ENCODE results near the gene TMEM43. TPM values are rescaled to one million over a fixed set of nuclear protein-coding genes. Genes with fewer than 3 reads are reported as not detected.

The TMEM43 gene
- polyA plus RNA-seq, 1 of the 3 experiments (the other 2 are of a cell fraction) = 105 TPM

DNA sequence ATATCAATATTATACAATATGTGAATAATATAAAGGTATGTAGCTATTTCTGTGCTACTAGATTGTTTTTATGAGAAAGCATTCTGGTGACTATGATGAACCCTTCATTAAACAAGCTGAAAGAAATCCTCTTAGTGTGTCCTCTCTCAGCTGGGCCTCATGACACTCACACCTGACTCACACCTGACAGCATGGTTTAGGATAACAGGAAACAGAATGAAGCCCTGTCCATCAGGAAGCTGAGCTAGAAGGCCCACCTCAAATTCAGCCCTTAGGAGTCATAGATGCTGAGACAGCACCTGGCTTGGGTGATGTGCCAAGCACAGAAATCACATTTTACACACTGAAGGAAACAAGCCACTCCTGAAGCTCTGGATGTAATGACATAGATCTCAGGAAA, 31.0 kb upstream of the TMEM43 start:
- Histone ChIP-seq H3K4me2 (no peak overlapping the region), H3K4me3 (ENCODE audit: low read depth in 2 of 2, low read length in 1 of 2) (no peak overlapping the region), H3K27ac (ENCODE audit: low read depth in 2 of 2, low read length in 1 of 2) (no peak overlapping the region), H2AFZ (ENCODE audit: low read depth) (no peak overlapping the region), H3K4me1 (ENCODE audit: control insufficient read depth in 1 of 2, insufficient read depth in 2 of 2, low read depth in 1 of 2, low read length in 1 of 2) (no peaks in the 10 kb centered on the region), H3K9me2 (no peaks in the 10 kb centered on the region), H4K20me1 (ENCODE audit: insufficient read depth) (no peaks in the 10 kb centered on the region), H3K36me3 (replicated peaks in 1 of 2; ENCODE audit: control insufficient read depth in 1 of 2, insufficient read depth in 2 of 2, low read length in 1 of 2) (no peaks in the 10 kb centered on the region), H3K9ac (no peak overlapping the region), H3K79me2 (ENCODE audit: insufficient read depth) (no peaks in the 10 kb centered on the region), H3K9me3 (no peaks in the 10 kb centered on the region), H3K27me3 (ENCODE audit: insufficient read depth) (no peaks in the 10 kb centered on the region), H3F3A (replicated peaks; ENCODE audit: insufficient read depth) (no peaks in the 10 kb centered on the region)
- ChIA-PET CTCF (no interaction called here), POLR2A (no interaction called here)
- DNase-seq = no peak
- no peak for TF ChIP-seq PBX3 (IDR thresholded peaks at IDR 0.05)
- TF ChIP-seq TCF12 (IDR thresholded peaks at IDR 0.05) = no peak
- TF ChIP-seq EZH2phosphoT487 (IDR thresholded peaks at IDR 0.05; ENCODE audit: borderline replicate concordance, low read depth) = no peak
- TF ChIP-seq, protein P1, sequence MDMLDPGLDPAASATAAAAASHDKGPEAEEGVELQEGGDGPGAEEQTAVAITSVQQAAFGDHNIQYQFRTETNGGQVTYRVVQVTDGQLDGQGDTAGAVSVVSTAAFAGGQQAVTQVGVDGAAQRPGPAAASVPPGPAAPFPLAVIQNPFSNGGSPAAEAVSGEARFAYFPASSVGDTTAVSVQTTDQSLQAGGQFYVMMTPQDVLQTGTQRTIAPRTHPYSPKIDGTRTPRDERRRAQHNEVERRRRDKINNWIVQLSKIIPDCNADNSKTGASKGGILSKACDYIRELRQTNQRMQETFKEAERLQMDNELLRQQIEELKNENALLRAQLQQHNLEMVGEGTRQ (IDR thresholded peaks at IDR 0.05; ENCODE audit: borderline replicate concordance, low read depth, low read length) = no peak
- no peak for TF ChIP-seq MEF2A (IDR thresholded peaks at IDR 0.05; ENCODE audit: borderline replicate concordance, low read depth)
- no peak for TF ChIP-seq EP300 (IDR thresholded peaks at IDR 0.05; ENCODE audit: borderline replicate concordance in 1 of 2, low read depth in 1 of 2, low read length in 1 of 2)
- no peak for TF ChIP-seq RAD21 (IDR thresholded peaks at IDR 0.05; ENCODE audit: low read length)
- TF ChIP-seq, protein P2, sequence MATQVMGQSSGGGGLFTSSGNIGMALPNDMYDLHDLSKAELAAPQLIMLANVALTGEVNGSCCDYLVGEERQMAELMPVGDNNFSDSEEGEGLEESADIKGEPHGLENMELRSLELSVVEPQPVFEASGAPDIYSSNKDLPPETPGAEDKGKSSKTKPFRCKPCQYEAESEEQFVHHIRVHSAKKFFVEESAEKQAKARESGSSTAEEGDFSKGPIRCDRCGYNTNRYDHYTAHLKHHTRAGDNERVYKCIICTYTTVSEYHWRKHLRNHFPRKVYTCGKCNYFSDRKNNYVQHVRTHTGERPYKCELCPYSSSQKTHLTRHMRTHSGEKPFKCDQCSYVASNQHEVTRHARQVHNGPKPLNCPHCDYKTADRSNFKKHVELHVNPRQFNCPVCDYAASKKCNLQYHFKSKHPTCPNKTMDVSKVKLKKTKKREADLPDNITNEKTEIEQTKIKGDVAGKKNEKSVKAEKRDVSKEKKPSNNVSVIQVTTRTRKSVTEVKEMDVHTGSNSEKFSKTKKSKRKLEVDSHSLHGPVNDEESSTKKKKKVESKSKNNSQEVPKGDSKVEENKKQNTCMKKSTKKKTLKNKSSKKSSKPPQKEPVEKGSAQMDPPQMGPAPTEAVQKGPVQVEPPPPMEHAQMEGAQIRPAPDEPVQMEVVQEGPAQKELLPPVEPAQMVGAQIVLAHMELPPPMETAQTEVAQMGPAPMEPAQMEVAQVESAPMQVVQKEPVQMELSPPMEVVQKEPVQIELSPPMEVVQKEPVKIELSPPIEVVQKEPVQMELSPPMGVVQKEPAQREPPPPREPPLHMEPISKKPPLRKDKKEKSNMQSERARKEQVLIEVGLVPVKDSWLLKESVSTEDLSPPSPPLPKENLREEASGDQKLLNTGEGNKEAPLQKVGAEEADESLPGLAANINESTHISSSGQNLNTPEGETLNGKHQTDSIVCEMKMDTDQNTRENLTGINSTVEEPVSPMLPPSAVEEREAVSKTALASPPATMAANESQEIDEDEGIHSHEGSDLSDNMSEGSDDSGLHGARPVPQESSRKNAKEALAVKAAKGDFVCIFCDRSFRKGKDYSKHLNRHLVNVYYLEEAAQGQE (IDR thresholded peaks at IDR 0.05; ENCODE audit: low read depth, low read length) = no peak
- no peak for TF ChIP-seq NFIC (IDR thresholded peaks at IDR 0.05; ENCODE audit: borderline replicate concordance)
- TF ChIP-seq SIN3A (IDR thresholded peaks at IDR 0.05; ENCODE audit: borderline replicate concordance, low read depth, low read length) = no peak

DNA sequence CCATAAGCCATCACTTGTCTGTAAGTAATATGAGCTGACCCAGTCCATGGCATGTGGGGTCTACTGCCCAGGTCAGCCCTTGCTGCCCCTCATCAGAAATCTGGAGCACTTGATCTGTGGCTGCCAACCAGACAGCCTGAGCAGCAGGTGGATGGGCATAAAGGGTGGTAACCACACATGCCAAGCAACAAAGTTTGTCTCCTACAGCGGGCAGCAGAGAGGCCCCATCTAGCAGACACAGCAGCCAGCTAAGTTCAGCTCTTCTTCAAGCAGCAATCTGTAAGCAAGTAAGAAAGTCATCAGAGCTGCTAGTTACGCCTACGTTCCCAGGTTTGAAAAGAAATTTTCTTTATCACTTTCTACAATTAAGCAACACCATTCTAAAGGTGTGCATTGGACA, 28.1 kb upstream of the TMEM43 start:
- Histone ChIP-seq H3K9me3 (no peaks in the 10 kb centered on the region), H3K9ac (no peak overlapping the region), H3K4me3 (ENCODE audit: low read depth in 2 of 2, low read length in 1 of 2) (no peak overlapping the region), H3K79me2 (ENCODE audit: insufficient read depth) (no peaks in the 10 kb centered on the region), H4K20me1 (ENCODE audit: insufficient read depth) (no peaks in the 10 kb centered on the region), H3K27me3 (ENCODE audit: insufficient read depth) (no peaks in the 10 kb centered on the region), H3K27ac (ENCODE audit: low read depth in 2 of 2, low read length in 1 of 2) (no peak overlapping the region), H3K36me3 (replicated peaks in 1 of 2; ENCODE audit: control insufficient read depth in 1 of 2, insufficient read depth in 2 of 2, low read length in 1 of 2) (no peaks in the 10 kb centered on the region), H3K4me2 (no peak overlapping the region), H2AFZ (ENCODE audit: low read depth) (no peak overlapping the region), H3K9me2 (no peaks in the 10 kb centered on the region), H3K4me1 (ENCODE audit: control insufficient read depth in 1 of 2, insufficient read depth in 2 of 2, low read depth in 1 of 2, low read length in 1 of 2) (no peaks in the 10 kb centered on the region), H3F3A (replicated peaks; ENCODE audit: insufficient read depth) (no peaks in the 10 kb centered on the region)
- ChIA-PET POLR2A (no interaction called here), CTCF (interaction anchor here (1.0 kb wide), 1 partner anchor 107 kb away, joined by 3 read pairs; no protein-coding TSS in a partner anchor)
- 88% methylated on average over 2 of the region's 3 CpGs for WGBS (ENCODE audit: low lambda C conversion rate)
- no peak for DNase-seq
- no peak for TF ChIP-seq ZBTB33 (IDR thresholded peaks at IDR 0.05; ENCODE audit: borderline replicate concordance, low read depth)
- TF ChIP-seq GABPA (IDR thresholded peaks at IDR 0.05; ENCODE audit: low read depth) = no peak
- no peak for TF ChIP-seq TCF12 (IDR thresholded peaks at IDR 0.05)
- TF ChIP-seq EZH2phosphoT487 (IDR thresholded peaks at IDR 0.05; ENCODE audit: borderline replicate concordance, low read depth) = no peak
- no peak for TF ChIP-seq RFX5 (IDR thresholded peaks at IDR 0.05; ENCODE audit: low read length)
- TF ChIP-seq RCOR1 (IDR thresholded peaks at IDR 0.05; ENCODE audit: low read length) = no peak
- no peak for TF ChIP-seq NFIC (IDR thresholded peaks at IDR 0.05; ENCODE audit: borderline replicate concordance)
- no peak for TF ChIP-seq SMC3 (IDR thresholded peaks at IDR 0.05; ENCODE audit: low read depth, low read length)
- no peak for TF ChIP-seq NRF1 (IDR thresholded peaks at IDR 0.05; ENCODE audit: low read depth, low read length)
- no peak for TF ChIP-seq EP300 (IDR thresholded peaks at IDR 0.05; ENCODE audit: borderline replicate concordance in 1 of 2, low read depth in 1 of 2, low read length in 1 of 2)
- no peak for TF ChIP-seq MXI1 (IDR thresholded peaks at IDR 0.05; ENCODE audit: low read depth, low read length)
- no peak for TF ChIP-seq CHD2 (IDR thresholded peaks at IDR 0.05; ENCODE audit: low read length, partially characterized antibody)
- TF ChIP-seq GATA2 (CRISPR knock-in tag; IDR thresholded peaks at IDR 0.05) = no peak
- no peak for TF ChIP-seq FOXM1 (IDR thresholded peaks at IDR 0.05; ENCODE audit: low read depth)
- no peak for TF ChIP-seq JUND (IDR thresholded peaks at IDR 0.05)
- no peak for TF ChIP-seq MEF2A (IDR thresholded peaks at IDR 0.05; ENCODE audit: borderline replicate concordance, low read depth)
- no peak for TF ChIP-seq FOXJ3 (CRISPR knock-in tag; IDR thresholded peaks at IDR 0.05)
